Prostate gland (tissue), 2 donors: Measurements from ENCODE around the gene RBPJ. TPM values are rescaled to one million over a fixed set of nuclear protein-coding genes. Genes with fewer than 3 reads are reported as not detected.

Experiments used
- DNase-seq: peaks from one replicate; pipeline ENCODE4 v3.0.0-alpha.2; 2019; ENCODE audit warnings: low spot score
- H3K27ac ChIP-seq, 2 donors: fragments of 200-600 bp; sonication (generic); 2 replicates each; pipeline ENCODE4 v1.5.1; 2017 to 2019
- H3K27me3 ChIP-seq: fragments of 200-600 bp; sonication (generic); replicated peaks from 2 replicates; pipeline ENCODE4 v1.5.1; 2019; ENCODE audit not compliant: insufficient read depth
- H3K36me3 ChIP-seq, 2 donors: fragments of 200-600 bp; sonication (generic); 1 replicate in 1 of 2; 2 replicates in 1 of 2; pipeline versions ENCODE4 v1.5.1 to v1.8.1; 2017 to 2019
- H3K4me1 ChIP-seq: fragments of 200-600 bp; sonication (generic); replicated peaks from 2 replicates; pipeline ENCODE4 v1.5.1; 2019
- H3K4me3 ChIP-seq, 2 donors: fragments of 200-600 bp; sonication (generic); 2 replicates each; pipeline ENCODE4 v1.5.1; 2017 to 2019
- H3K9me3 ChIP-seq: fragments of 200-600 bp; sonication (generic); 2 replicates; pipeline ENCODE4 v1.5.1; 2017
- CTCF ChIP-seq, 4 experiments: fragments of 200-600 bp in 2 of 4; fragments of 450-650 bp in 2 of 4; sonication (generic) in 2 of 4; IDR thresholded peaks; 1 replicate in 3 of 4; 2 replicates in 1 of 4; pipeline ENCODE4 v1.5.1; 2016 to 2019; ENCODE audit warnings: antibody characterized with exemption in 4 of 4, mild to moderate bottlenecking in 2 of 4, moderate library complexity in 2 of 4
- POLR2A ChIP-seq: fragments of 450-650 bp; IDR thresholded peaks from one replicate; pipeline ENCODE4 v1.6.1; 2016; ENCODE audit warnings: antibody characterized with exemption, mild to moderate bottlenecking
- POLR2AphosphoS5 ChIP-seq: sonication (generic); formaldehyde crosslinking; IDR thresholded peaks from one replicate; pipeline ENCODE4 v1.6.1; 2017; ENCODE audit warnings: antibody characterized with exemption
- WGBS: methylation state at CpG from one replicate; pipeline ENCODE4 v1.1.5; 2018; 5-methylcytosine and 5-hydroxymethylcytosine counted together
- intact Hi-C: fragments of 100-400 bp; cut with DNase I; formaldehyde crosslinking; loops from one replicate; pipeline ENCODE4 v1.14.2; 2022
- total RNA-seq, 2 donors: library from RNA; depleted of rRNA; stranded (reverse); fragments of >200 nt; gene quantifications; one replicate each; pipeline ENCODE4 v1.1.0, GENCODE V29; 2016

The RBPJ gene
- total RNA-seq, 2 donors from 2014 or later, result 36.0 to 130 TPM

GRCh38 chr4:26426892-26427291 is 106.1 kb downstream of the RBPJ start:
- no peak for DNase-seq
- Histone ChIP-seq H3K9me3 (no peaks in the 10 kb centered on the region), H3K4me1 (no peaks in the 10 kb centered on the region), H3K27me3 (no peaks in the 10 kb centered on the region), H3K4me3 (no peak overlapping the region), H3K36me3 (no peaks in the 10 kb centered on the region), H3K27ac (no peak overlapping the region)
- TF ChIP-seq CTCF (IDR thresholded peaks at IDR 0.05), result no peak
- TF ChIP-seq POLR2AphosphoS5, result no peak
- no peak for TF ChIP-seq POLR2A
- intact Hi-C loops, result no loop called here
- 81% methylated on average over 4 of the region's 4 CpGs for WGBS

DNA sequence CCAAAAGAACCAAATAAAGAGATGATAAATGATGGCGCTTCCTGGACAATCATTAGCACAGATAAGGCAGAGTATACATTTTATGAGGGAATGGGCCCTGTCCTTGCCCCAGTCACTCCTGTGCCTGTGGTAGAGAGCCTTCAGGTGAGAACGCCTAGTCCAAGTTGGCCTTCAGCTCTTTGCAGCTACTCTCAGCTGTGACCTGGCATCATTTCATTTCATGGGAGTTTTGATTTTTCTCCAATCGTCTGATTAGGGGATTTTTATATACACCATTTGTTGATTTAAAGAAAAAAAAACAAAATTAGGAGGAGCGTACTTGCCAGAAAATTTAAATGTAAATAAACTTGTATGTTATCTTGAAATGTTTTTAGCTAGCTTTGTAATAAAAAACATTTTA is 109.1 kb downstream of the RBPJ start:
- Histone ChIP-seq H3K36me3 (no peaks in the 10 kb centered on the region), H3K27ac (no peak overlapping the region), H3K27me3 (no peaks in the 10 kb centered on the region), H3K4me3 (no peak overlapping the region), H3K9me3 (no peaks in the 10 kb centered on the region), H3K4me1 (peaks cover 6% of the 10 kb centered on the region)
- TF ChIP-seq POLR2AphosphoS5, result no peak
- TF ChIP-seq POLR2A, result no peak
- TF ChIP-seq CTCF (IDR thresholded peaks at IDR 0.05), result no peak
- intact Hi-C loops, result no loop called here
- WGBS, result 73% methylated on average over 4 of the region's 4 CpGs
- no peak for DNase-seq

DNA sequence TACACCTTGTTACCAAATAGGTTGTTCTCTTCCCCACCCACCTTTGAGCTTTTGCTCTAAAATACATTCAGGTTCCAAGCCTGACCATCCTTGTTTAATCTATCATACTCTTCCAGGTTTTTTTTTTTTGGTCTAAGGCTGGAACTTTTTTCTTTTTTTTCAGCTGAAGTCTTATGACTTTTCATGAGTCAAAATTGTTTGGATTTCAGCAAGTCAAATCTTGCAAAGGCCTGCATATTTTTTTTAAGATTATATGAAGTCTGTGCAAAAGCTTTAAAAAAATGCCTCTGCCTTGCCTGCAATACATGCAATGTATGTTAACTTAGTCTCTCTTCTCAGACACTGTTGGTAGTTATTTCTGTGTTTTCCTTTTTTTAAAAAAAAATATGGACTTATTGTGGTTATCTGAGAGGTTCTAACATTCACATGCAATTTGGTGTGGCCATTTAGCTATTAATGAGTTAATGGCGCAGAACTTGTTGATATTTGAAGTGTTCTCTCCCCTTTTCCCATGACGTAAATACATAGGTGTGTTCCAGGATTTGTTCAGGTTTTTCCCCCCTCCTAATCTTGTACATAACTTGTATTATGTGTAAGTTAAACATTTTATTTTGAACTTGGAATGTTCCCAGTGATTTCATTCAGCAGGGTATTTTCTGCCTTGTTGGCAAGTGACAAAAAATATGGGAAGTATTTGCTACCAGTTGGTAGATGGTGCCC is 110.8 kb downstream of the RBPJ start:
- WGBS, result 75% methylated on average over 2 of the region's 2 CpGs
- H3K9me3 ChIP-seq, result no peaks in the 10 kb centered on the region
- H3K36me3 ChIP-seq, result no peaks in the 10 kb centered on the region
- no peak for TF ChIP-seq CTCF (IDR thresholded peaks at IDR 0.05)
- no peak for TF ChIP-seq POLR2AphosphoS5
- TF ChIP-seq POLR2A, result no peak
- no peak for DNase-seq
- H3K4me3 ChIP-seq, result no peak overlapping the region
- intact Hi-C loops, result no loop called here
- H3K4me1 ChIP-seq, result peaks cover 6% of the 10 kb centered on the region
- no peaks in the 10 kb centered on the region for H3K27me3 ChIP-seq
- H3K27ac ChIP-seq, result no peak overlapping the region

GRCh38 chr4:26432419-26432818 is 111.6 kb downstream of the RBPJ start:
- H3K4me3 ChIP-seq, result no peak overlapping the region
- intact Hi-C loops, result no loop called here
- no peak for DNase-seq
- no peaks in the 10 kb centered on the region for H3K36me3 ChIP-seq
- no peak overlapping the region for H3K27ac ChIP-seq
- no peaks in the 10 kb centered on the region for H3K27me3 ChIP-seq
- 35% methylated on average over 5 of the region's 5 CpGs for WGBS
- H3K9me3 ChIP-seq, result no peaks in the 10 kb centered on the region
- peaks cover 6% of the 10 kb centered on the region for H3K4me1 ChIP-seq
- no peak for TF ChIP-seq POLR2AphosphoS5
- no peak for TF ChIP-seq POLR2A
- TF ChIP-seq CTCF (IDR thresholded peaks at IDR 0.05), result no peak

DNA sequence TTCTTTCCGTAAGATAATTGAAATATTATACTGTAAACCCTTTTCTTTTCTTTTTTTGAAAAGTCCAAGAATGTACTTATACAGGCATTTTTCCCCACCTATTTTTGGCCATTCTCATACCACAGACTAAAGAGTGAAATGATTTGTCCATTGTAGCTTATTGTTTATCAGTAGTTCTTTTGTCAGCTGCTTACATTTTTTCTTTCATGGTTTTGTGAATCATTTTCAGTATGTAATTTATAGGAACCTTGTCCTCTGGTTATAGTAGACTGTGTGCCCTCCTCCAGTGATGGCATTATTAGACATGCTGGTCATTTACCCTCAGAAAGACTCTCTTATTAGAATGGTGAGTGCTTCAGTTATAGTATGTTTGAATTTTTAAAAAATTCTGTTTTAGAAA is 112.7 kb downstream of the RBPJ start:
- DNase-seq, result no peak
- H3K36me3 ChIP-seq, result no peaks in the 10 kb centered on the region
- WGBS, result 89% methylated on average over 1 of the region's 1 CpG
- H3K4me3 ChIP-seq, result no peak overlapping the region
- no peak overlapping the region for H3K27ac ChIP-seq
- H3K4me1 ChIP-seq, result peaks cover 6% of the 10 kb centered on the region
- H3K27me3 ChIP-seq, result no peaks in the 10 kb centered on the region
- H3K9me3 ChIP-seq, result no peaks in the 10 kb centered on the region
- intact Hi-C loops, result no loop called here
- no peak for TF ChIP-seq POLR2A
